GM15510 (cell line): ENCODE measurements around the gene PLXNA4.

ENCODE experiments used
- POLR2A ChIP-seq: IDR thresholded peaks from 3 replicates; pipeline ENCODE4 v1.6.1; 2011; ENCODE audit warnings: borderline replicate concordance; ENCODE audit not compliant: insufficient read length; ENCODE audit errors: extremely low read depth

Gene PLXNA4

GRCh38 chr7:132232406-132232805 lies 343.9 kb downstream of the PLXNA4 start:
- no peak for TF ChIP-seq POLR2A

DNA sequence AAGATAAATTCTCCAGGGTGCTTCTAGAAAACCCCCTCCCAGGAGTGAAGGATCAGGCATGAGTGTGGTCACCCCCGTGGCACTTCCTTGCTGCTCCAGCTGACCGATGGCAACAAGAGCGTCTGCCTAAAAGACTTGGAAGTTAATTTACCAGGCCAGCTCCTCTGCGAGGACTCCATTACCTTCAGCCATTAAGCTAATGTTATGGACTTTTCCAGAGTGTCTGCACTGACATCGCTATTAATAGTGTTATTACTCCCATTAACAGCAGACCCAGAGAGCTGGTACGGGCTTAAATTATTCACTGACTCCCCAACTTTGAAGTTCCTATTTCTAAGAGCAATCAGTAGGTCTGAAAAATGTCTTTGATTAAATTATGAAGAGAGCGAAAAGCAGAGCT lies 345.8 kb downstream of the PLXNA4 start:
- TF ChIP-seq POLR2A, result no peak

DNA sequence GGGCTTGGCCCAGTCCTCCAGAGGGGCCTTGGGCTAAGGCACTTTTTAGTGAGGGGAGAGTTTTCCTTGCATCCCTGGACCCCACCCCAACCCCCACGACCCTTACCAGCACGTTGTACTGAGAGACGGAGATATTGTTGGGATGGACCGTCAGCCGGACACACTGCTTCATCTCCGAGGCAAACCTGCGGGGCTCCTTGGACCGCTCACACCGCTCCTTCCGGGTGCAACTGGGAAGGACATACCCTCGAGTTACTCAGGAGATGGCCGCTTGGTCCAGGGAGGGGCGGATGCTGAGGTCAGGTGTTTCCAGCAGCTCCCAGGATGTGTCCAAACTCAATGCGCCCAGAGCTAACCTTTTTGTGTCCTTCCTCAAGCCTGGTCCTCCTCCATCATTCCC lies 348.0 kb downstream of the PLXNA4 start:
- TF ChIP-seq POLR2A, result no peak

GRCh38 chr7:132226957-132227290 lies 349.3 kb downstream of the PLXNA4 start:
- TF ChIP-seq POLR2A, result no peak

DNA sequence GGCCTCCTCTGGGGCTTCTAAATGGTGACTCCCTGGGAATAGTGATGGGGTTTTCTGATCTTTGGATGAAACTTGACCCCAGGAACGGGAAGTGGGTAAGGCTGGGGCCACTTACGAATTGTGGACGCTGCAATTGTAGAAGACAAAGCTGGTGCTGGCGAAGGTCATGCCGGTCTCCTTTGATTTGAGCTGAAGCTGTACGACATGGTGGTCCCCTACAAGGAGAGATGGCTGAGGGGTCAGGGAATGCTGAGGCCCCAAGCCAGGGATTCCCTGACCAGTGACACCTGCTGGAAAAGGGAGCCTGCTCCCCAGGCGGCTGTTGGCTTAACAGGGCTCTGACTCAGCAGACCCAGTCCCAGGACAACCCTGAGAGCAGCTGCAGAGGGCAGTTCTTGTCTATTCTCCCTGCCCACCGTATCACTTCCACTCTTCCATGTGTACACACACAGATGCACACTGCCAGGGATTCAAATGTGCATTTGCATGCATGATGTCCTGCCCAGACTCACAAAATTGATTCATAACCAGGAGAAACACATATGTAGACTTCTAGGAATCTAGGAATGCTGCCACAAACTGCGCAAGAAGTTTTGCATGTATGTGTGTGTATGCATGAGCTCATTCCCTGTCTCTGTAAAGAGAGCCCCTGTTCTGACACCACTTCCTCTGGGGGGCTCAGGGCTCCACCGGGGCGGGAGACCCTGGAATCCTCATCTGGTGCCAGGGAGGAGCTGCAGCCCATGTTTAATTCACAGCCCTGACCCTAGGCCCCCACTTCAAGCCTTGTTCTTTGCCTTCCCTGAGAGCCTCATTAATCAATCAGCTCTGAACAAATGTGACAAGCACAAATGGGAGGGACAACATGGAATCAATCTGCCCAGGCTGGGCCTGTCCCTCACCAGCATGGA lies 350.0 kb downstream of the PLXNA4 start:
- no peak for TF ChIP-seq POLR2A

GRCh38 chr7:132225216-132226030 lies 350.8 kb downstream of the PLXNA4 start:
- no peak for TF ChIP-seq POLR2A

DNA sequence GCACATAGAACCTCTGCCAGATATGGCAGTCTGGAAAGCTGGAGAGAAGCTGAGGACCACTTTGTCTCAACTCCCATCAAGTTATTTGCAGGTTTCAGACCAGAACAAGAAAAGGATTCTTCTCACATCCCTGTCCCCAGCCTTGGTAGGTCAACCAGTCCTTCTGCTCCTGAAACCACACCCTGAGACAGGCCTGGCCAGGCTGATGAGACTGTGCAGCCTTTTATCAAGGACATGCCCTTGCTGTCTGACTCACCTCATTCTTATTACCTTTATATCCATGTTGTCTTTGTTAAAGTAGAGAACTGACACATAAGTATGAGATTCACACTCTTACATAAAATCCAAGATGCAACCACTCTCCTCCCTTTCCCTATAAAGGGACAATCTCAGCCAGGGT lies 354.9 kb downstream of the PLXNA4 start:
- no peak for TF ChIP-seq POLR2A

GRCh38 chr7:132220060-132220459 lies 356.2 kb downstream of the PLXNA4 start:
- no peak for TF ChIP-seq POLR2A

DNA sequence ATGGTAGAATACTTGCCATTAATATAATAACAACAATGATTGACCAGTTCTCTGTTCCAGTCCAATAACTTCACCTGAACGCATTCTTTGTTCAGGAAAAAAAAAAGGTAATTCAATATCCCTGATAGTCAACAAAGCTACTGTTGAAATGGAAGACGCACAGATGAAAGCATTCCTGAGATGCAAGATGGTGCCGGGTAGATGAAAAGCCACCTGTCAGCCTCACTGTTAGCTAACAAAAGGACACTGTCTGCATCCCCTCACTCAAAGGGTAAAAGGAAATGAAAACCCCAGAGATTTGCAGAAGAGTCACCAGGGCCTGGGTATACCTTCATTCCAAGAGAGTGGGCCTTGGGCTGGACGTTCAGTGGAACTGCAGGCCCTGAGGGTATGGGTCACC lies 357.4 kb downstream of the PLXNA4 start:
- TF ChIP-seq POLR2A, result no peak

DNA sequence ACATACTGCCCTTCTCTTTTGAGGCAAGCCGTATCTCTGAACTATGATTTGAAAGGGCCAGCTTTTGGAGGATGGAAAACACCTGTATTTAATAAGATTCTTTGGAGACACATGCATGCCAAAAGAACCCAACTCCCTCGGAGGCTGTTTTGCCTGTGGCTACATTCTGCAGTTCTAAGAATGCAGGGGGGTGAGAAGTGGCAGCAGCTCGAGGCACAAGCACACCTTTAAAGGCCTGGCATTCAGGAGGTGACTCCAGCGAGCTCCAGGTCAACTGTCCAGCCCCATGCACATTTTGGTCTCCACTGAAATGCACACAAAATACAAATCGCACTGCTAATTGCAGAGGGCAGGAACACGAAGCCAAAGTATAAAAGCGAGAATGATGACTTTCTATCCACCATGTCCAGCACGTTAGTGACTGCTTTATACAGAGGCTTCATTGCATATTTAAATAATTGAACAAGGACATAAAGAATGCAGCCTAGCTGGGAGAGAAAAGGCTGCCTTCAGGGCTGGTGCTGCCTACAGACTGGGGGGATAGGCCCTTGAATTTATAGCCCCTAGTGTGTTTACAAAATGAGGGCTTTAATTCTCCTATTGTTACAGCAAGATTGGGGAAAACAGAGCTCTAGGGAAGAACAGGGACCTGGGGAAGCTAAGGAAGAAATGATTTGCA lies 359.3 kb downstream of the PLXNA4 start:
- no peak for TF ChIP-seq POLR2A

DNA sequence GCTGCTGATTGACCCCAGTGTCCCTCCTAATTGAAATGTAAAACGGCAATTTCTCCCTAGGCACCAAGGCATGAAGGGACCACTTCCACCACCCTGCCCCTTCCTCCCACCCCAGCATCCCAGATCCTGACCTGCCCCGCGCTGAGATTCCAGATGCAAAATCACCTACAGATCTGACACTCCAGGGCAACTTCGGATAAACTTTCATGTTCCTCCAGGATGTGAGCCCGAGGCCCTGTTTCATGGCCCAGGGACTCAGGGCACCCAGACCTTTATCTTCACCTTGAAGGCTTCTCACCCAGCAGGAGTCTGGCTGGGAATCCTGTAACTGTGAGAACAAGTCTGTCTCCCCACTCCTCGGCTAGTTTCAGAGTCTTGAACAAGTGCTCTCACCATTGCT lies 361.8 kb downstream of the PLXNA4 start:
- no peak for TF ChIP-seq POLR2A

DNA sequence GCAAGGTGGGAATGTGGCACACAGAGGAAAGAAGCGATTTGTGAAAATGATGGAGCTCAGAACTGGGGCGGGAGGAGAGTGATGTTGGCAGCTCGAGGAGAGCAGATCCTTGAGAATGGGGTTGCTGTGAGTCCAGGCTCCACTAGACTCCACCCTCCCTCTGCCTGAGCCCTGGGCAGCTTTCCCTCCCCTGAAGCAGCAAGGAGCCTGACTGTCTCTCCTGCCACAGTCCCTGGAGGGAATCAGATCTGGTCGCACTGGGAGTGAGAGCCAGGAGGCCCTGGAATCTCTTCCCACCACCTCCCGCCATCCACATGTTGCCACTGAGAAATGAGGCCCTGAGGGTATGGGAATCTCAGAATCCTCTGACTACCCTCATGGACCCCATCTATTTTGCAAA lies 362.7 kb downstream of the PLXNA4 start:
- no peak for TF ChIP-seq POLR2A

DNA sequence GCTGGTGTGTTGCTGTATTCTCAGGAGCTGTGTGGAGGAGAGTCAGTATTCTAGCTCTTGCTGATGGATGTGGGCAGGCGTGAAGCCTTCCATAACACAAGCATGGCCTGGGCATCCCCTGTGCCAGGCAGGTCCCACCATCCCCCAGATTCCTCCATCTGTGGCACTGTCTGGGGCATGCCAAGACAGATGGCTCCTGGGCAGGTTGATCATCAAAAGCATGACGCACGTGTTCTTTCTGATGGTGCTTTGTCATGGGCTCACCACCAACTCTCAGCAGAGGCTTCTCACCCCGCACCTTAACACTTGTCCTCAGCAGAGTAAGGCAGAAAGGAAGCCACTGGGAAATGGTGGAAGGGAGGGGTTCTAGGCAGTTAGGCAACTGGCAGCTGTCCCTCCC lies 364.3 kb downstream of the PLXNA4 start:
- no peak for TF ChIP-seq POLR2A

GRCh38 chr7:132210821-132211220 lies 365.4 kb downstream of the PLXNA4 start:
- no peak for TF ChIP-seq POLR2A

DNA sequence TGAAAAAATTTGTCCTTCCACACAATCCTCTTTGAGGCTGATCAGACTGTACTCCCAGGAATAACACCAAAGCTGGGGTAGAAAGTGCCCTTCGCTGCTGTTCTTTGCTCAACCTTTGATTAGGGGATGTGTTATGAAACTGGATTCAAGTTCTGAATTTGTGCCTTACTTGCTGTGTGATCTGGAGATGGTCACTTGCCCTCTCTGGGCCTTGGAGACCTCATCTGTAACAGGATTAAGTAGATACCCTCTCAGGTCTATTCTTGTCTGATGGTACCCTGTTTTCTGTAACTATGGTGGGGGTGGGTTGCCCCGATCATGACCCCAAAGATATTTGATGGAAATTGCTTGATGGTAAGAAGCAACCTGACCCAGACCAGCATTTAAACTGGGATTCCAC lies 368.5 kb downstream of the PLXNA4 start:
- TF ChIP-seq POLR2A, result no peak
